H1 (cell line): ENCODE measurements around the gene CCDC9B. TPM values are rescaled to one million over a fixed set of nuclear protein-coding genes. Genes with fewer than 3 reads are reported as not detected.

ENCODE experiments used
- CTCF ChIA-PET: fragments of 300-600 bp; sonication (Branson Sonifier 250); formaldehyde crosslinking; loops from one replicate; lab custom pipeline; 2021; ENCODE audit not compliant: partially characterized antibody; lab: Charles Lee
- POLR2A ChIA-PET: fragments of 300-600 bp; sonication (Branson Sonifier 250); formaldehyde crosslinking; loops from one replicate; lab custom pipeline; 2021; ENCODE audit warnings: inconsistent platforms; ENCODE audit not compliant: partially characterized antibody; lab: Charles Lee
- DNase-seq, 2 experiments: peaks; one replicate each; pipeline versions ENCODE4 v3.0.0 to v3.0.0-alpha.2; 2010 to 2022; ENCODE audit warnings: low spot score in 2 of 2, low read depth in 1 of 2, mixed read lengths in 1 of 2
- FAIRE-seq: peaks from 2 replicates; lab custom pipeline; 2011; peaks lifted over from hg19 to GRCh38; lab: Jason Lieb, UNC
- H2AFZ ChIP-seq: 2 replicates; pipeline ENCODE4 v1.8.1; 2012; ENCODE audit warnings: low read length, inconsistent platforms
- H2AK5ac ChIP-seq: 2 replicates; pipeline ENCODE4 v1.6.1; 2013; ENCODE audit warnings: low read depth, low read length
- H2BK120ac ChIP-seq: replicated peaks from 2 replicates; pipeline ENCODE3; 2013; ENCODE audit warnings: low read depth, low read length, inconsistent platforms
- H2BK12ac ChIP-seq: 2 replicates; pipeline ENCODE4 v1.6.1; 2013; ENCODE audit warnings: low read depth, low read length
- H2BK15ac ChIP-seq: 2 replicates; pipeline ENCODE4 v1.6.1; 2013; ENCODE audit warnings: low read length
- H2BK20ac ChIP-seq: 2 replicates; pipeline ENCODE4 v1.6.1; 2013; ENCODE audit warnings: low read length
- H2BK5ac ChIP-seq: 2 replicates; pipeline ENCODE4 v1.6.1; 2013; ENCODE audit warnings: low read depth, low read length
- H3K14ac ChIP-seq: 2 replicates; pipeline ENCODE4 v1.6.1; 2013; ENCODE audit warnings: inconsistent platforms; ENCODE audit not compliant: insufficient read length
- H3K18ac ChIP-seq: 2 replicates; pipeline ENCODE4 v1.6.1; 2013; ENCODE audit warnings: low read length; ENCODE audit errors: extremely low read depth
- H3K23ac ChIP-seq: 2 replicates; pipeline ENCODE4 v1.6.1; 2013; ENCODE audit warnings: inconsistent platforms; ENCODE audit not compliant: insufficient read length
- H3K23me2 ChIP-seq: 2 replicates; pipeline ENCODE4 v1.6.1; 2013; ENCODE audit warnings: low read depth, low read length
- H3K27ac ChIP-seq: 2 replicates; pipeline ENCODE4 v1.6.1; 2011; ENCODE audit warnings: low read depth, low read length, inconsistent platforms
- H3K27me3 ChIP-seq, 4 experiments: replicated peaks in 1 of 4; 1 replicate in 1 of 4; 2 replicates in 3 of 4; pipeline versions ENCODE4 v1.6.1 to v1.8.1; 2011 to 2013; ENCODE audit warnings: low read length in 3 of 4, mild to moderate bottlenecking in 3 of 4, inconsistent platforms in 2 of 4, mixed read lengths in 2 of 4, moderate library complexity in 1 of 4; ENCODE audit not compliant: control insufficient read depth in 3 of 4, insufficient read depth in 3 of 4; ENCODE audit errors: extremely low read depth in 1 of 4
- H3K36me3 ChIP-seq, 4 experiments: 2 replicates each; pipeline versions ENCODE4 v1.6.1 to v1.8.1; 2011 to 2013; ENCODE audit warnings: mild to moderate bottlenecking in 4 of 4, low read length in 3 of 4, moderate library complexity in 2 of 4, control low read depth in 1 of 4, inconsistent platforms in 1 of 4; ENCODE audit not compliant: insufficient read depth in 4 of 4, control insufficient read depth in 2 of 4
- H3K4ac ChIP-seq: replicated peaks from 2 replicates; pipeline ENCODE3; 2013; ENCODE audit warnings: low read length, low read depth, mixed read lengths, inconsistent platforms; ENCODE audit not compliant: insufficient read length
- H3K4me1 ChIP-seq, 4 experiments: replicated peaks in 1 of 4; 1 replicate in 1 of 4; 2 replicates in 3 of 4; pipeline versions ENCODE4 v1.6.1 to v1.8.1; 2011 to 2013; ENCODE audit warnings: low read length in 3 of 4, inconsistent platforms in 2 of 4, mixed read lengths in 1 of 4; ENCODE audit not compliant: insufficient read depth in 4 of 4, control insufficient read depth in 3 of 4
- H3K4me2 ChIP-seq, 2 experiments: 2 replicates each; pipeline versions ENCODE4 v1.6.1 to v1.8.1; 2011 to 2013; ENCODE audit warnings: low read depth in 2 of 2, low read length in 2 of 2, control low read depth in 1 of 2, inconsistent platforms in 1 of 2, mild to moderate bottlenecking in 1 of 2; ENCODE audit not compliant: insufficient read depth in 1 of 2
- H3K4me3 ChIP-seq, 4 experiments: fragments of 200-600, 300-600 bp in 1 of 4; sonication (generic), shearing (Covaris generic), sonication (Bioruptor Twin) in 1 of 4; 2 replicates each; pipeline versions ENCODE4 v1.5.1 to v1.8.1; 2011 to 2016; ENCODE audit warnings: low read length in 4 of 4, low read depth in 3 of 4, control low read depth in 2 of 4, inconsistent platforms in 2 of 4, mild to moderate bottlenecking in 2 of 4, mixed read lengths in 1 of 4, moderate library complexity in 1 of 4; ENCODE audit not compliant: insufficient read depth in 2 of 4; ENCODE audit errors: extremely low read depth in 1 of 4
- H3K56ac ChIP-seq: replicated peaks from 2 replicates; pipeline ENCODE3; 2013; ENCODE audit warnings: low read depth, mild to moderate bottlenecking, mixed read lengths, low read length, inconsistent platforms; ENCODE audit not compliant: insufficient read length
- H3K79me1 ChIP-seq: 2 replicates; pipeline ENCODE4 v1.6.1; 2013; ENCODE audit warnings: low read depth, low read length, control low read depth
- H3K79me2 ChIP-seq, 2 experiments: 2 replicates each; pipeline versions ENCODE4 v1.6.1 to v1.8.1; 2012 to 2013; ENCODE audit warnings: low read length in 2 of 2, mild to moderate bottlenecking in 2 of 2, inconsistent platforms in 1 of 2; ENCODE audit not compliant: insufficient read depth in 2 of 2, control insufficient read depth in 1 of 2
- H3K9ac ChIP-seq, 4 experiments: replicated peaks in 1 of 4; 1 replicate in 1 of 4; 2 replicates in 3 of 4; pipeline versions ENCODE4 v1.6.1 to v1.8.1; 2011 to 2013; ENCODE audit warnings: low read depth in 3 of 4, low read length in 3 of 4, control low read depth in 2 of 4, mild to moderate bottlenecking in 2 of 4, moderate library complexity in 2 of 4, inconsistent platforms in 1 of 4; ENCODE audit errors: extremely low read depth in 1 of 4
- H3K9me3 ChIP-seq, 2 experiments: 2 replicates each; pipeline versions ENCODE4 v1.6.1 to v1.8.1; 2012 to 2013; ENCODE audit warnings: mild to moderate bottlenecking in 2 of 2, moderate library complexity in 2 of 2, control low read depth in 1 of 2, inconsistent platforms in 1 of 2, low read depth in 1 of 2, low read length in 1 of 2, mixed read lengths in 1 of 2; ENCODE audit not compliant: insufficient read depth in 2 of 2
- H4K20me1 ChIP-seq, 2 experiments: replicated peaks in 1 of 2; 2 replicates each; pipeline versions ENCODE3 to v1.8.1; 2011 to 2013; ENCODE audit warnings: inconsistent platforms in 2 of 2, low read length in 2 of 2, mild to moderate bottlenecking in 1 of 2; ENCODE audit not compliant: insufficient read depth in 2 of 2, control insufficient read depth in 1 of 2
- H4K5ac ChIP-seq: 2 replicates; pipeline ENCODE4 v1.6.1; 2013; ENCODE audit warnings: low read length, low read depth, mixed read lengths, inconsistent platforms; ENCODE audit not compliant: insufficient read length
- H4K8ac ChIP-seq: 2 replicates; pipeline ENCODE4 v1.8.0; 2013; ENCODE audit warnings: mild to moderate bottlenecking, moderate library complexity, low read length, inconsistent platforms; ENCODE audit not compliant: insufficient read depth; ENCODE audit errors: extremely low read depth
- H4K91ac ChIP-seq: replicated peaks from 2 replicates; pipeline ENCODE3; 2013; ENCODE audit warnings: low read length, mixed read lengths, inconsistent platforms; ENCODE audit not compliant: insufficient read length
- ATF3 ChIP-seq: IDR thresholded peaks from 2 replicates; pipeline ENCODE4 v1.6.1; 2011; ENCODE audit warnings: low read depth, mild to moderate bottlenecking, low read length; ENCODE audit not compliant: insufficient read depth
- BCL11A ChIP-seq, 2 experiments: IDR thresholded peaks; one replicate each; pipeline ENCODE4 v1.6.1; 2011; ENCODE audit warnings: low read depth in 2 of 2, low read length in 2 of 2, mild to moderate bottlenecking in 2 of 2
- EZH2 ChIP-seq: fragments of 200-600 bp; sonication (generic); IDR thresholded peaks from 2 replicates; pipeline ENCODE4 v1.7.1; 2012; ENCODE audit warnings: low read depth, mild to moderate bottlenecking, moderate library complexity, low read length, inconsistent platforms; ENCODE audit not compliant: severe bottlenecking
- RBBP5 ChIP-seq: IDR thresholded peaks from 2 replicates; pipeline ENCODE4 v1.7.1; 2012; ENCODE audit warnings: low read depth, mild to moderate bottlenecking, inconsistent platforms, low read length, moderate library complexity, borderline replicate concordance
- RFX5 ChIP-seq: IDR thresholded peaks from 2 replicates; pipeline ENCODE4 v1.6.1; 2011; ENCODE audit warnings: low read depth, low read length, improper control_type of control experiment, borderline replicate concordance
- SP2 ChIP-seq: IDR thresholded peaks from 2 replicates; pipeline ENCODE4 v1.6.1; 2012; ENCODE audit warnings: mild to moderate bottlenecking, low read length, inconsistent platforms
- TAF1 ChIP-seq: IDR thresholded peaks from 2 replicates; pipeline ENCODE4 v1.6.1; 2011; ENCODE audit warnings: mild to moderate bottlenecking, low read depth, low read length
- YY1 ChIP-seq: IDR thresholded peaks from 2 replicates; pipeline ENCODE4 v1.6.1; 2011; ENCODE audit warnings: low read depth, mild to moderate bottlenecking, low read length
- WGBS, 2 experiments: shearing (Covaris generic) in 1 of 2; methylation state at CpG; one replicate each; pipeline versions ENCODE4 v1.1.6 to v1.1.7; 2013 to 2015; ENCODE audit warnings: low lambda C conversion rate in 2 of 2, mixed read lengths in 2 of 2, inconsistent platforms in 1 of 2, low coverage in 1 of 2, missing lambda C conversion rate in 1 of 2; ENCODE audit not compliant: insufficient replicate concordance in 2 of 2, insufficient coverage in 1 of 2, insufficient read length in 1 of 2; ENCODE audit errors: extremely low coverage in 1 of 2, missing lambda C conversion rate in 1 of 2; 5-methylcytosine and 5-hydroxymethylcytosine counted together
- polyA plus RNA-seq, 7 experiments: library from polyadenylated mRNA; depleted of rRNA in 3 of 7; stranded (reverse) in 5 of 7; unstranded in 2 of 7; fragments of >200 nt in 5 of 7; fragments of 200-250 nt in 2 of 7; gene quantifications; 1 replicate in 5 of 7; 2 replicates in 1 of 7; 4 replicates in 1 of 7; pipeline versions ENCODE4 v1.2.1 to v1.2.3, GENCODE V29; 2011 to 2013; ENCODE audit warnings: missing spikeins in 2 of 7, mixed read lengths in 2 of 7
- total RNA-seq: library from RNA; stranded (reverse); fragmentation: NEBNext Ultra II Directional; extraction: Animal tissue kit (Norgen Biotek cat#: 25700); gene quantifications from 2 replicates; pipeline ENCODE4 v1.2.1, GENCODE V29; 2021

Gene CCDC9B
- total and polyA plus RNA-seq, 2 of the 8 experiments (the other 6 are each of a cell fraction or from before 2014, with no cell fraction given): 0.45 to 0.78 TPM

GRCh38 chr15:40354408-40355171, 13.9 kb upstream of the CCDC9B start:
- Histone ChIP-seq H3K23ac (no peak overlapping the region), H3K4ac (no peak overlapping the region), H2BK5ac (peak overlapping the region; percentile 20; the same call in 1 of the 2 replicates), H4K8ac (no peak overlapping the region), H4K91ac (no peak overlapping the region), H3K9ac (no peak overlapping the region), H3K18ac (peak overlapping the region; percentile 13; the same call in 1 of the 2 replicates), H4K20me1 (peaks cover 0 to 2% of the 10 kb centered on the region in 2 experiments), H2BK12ac (peak overlapping the region; percentile 51; the same call in 1 of the 2 replicates), H2BK20ac (0 out of 2 replicates have a peak overlapping the region, but pooled peaks have one; percentile 40), H3K79me1 (no peaks in the 10 kb centered on the region), H3K4me2 (peak overlapping the region; percentile 25 to 49), H3K9me3 (no peaks in the 10 kb centered on the region), H3K14ac (no peak overlapping the region), H3K56ac (no peak overlapping the region), H3K4me1 (peaks cover 11 to 27% (median 18%) of the 10 kb centered on the region in 4 experiments), H3K27ac (no peak overlapping the region), H3K79me2 (no peaks in the 10 kb centered on the region), H2BK120ac (no peak overlapping the region), H3K27me3 (peaks cover 0 to 14% (median 8%) of the 10 kb centered on the region in 4 experiments; a peak in 3 of 7 replicates), H3K23me2 (peaks cover 11% of the 10 kb centered on the region), H2AFZ (no peak overlapping the region), H3K36me3 (no peaks in the 10 kb centered on the region), H2AK5ac (no peak overlapping the region), H2BK15ac (peak overlapping the region; percentile 95; the same call in 1 of the 2 replicates), H3K4me3 (peak overlapping the region in 1 of 4 experiments; percentile 20; a peak in 1 of 8 replicates), H4K5ac (peak overlapping the region; percentile 10)
- no peak for FAIRE-seq
- ChIA-PET CTCF (interaction anchor here (0.6 to 27.4 kb wide), 12 partner anchors 11 to 308 kb away, joined by 3 to 452 read pairs (median 3); partner anchors contain the start of gene CCDC9B), POLR2A (interaction anchor here (1.2 to 1.4 kb wide), 3 partner anchors 9 to 115 kb away, joined by 3 read pairs; no protein-coding TSS in a partner anchor)
- 38% methylated on average over 9 of the region's 9 CpGs; no CpG with 5 or more reads in 1 of the 2 experiments for WGBS, 2 experiments
- DNase-seq: peak in 1 of 2 experiments; percentile 74
- TF ChIP-seq EZH2 (no peak), YY1 (no peak; the same call in 1 of the 2 replicates), RBBP5 (0 out of 2 replicates have a peak, but pooled peaks have one; percentile 30), ATF3 (no peak), SP2 (no peak), TAF1 (no peak), BCL11A (IDR thresholded peaks at IDR 0.05; ENCODE audit: low read depth in 2 of 2, low read length in 2 of 2) (no peak), RFX5 (no peak)
